ENCODE data around the gene CRMP1. TPM values are rescaled to one million over a fixed set of nuclear protein-coding genes. Genes with fewer than 3 reads are reported as not detected.

CRMP1 gene
- total and polyA plus RNA-seq, 9 donors, result 6.9 to 34.9 (median 24.0) TPM

DNA sequence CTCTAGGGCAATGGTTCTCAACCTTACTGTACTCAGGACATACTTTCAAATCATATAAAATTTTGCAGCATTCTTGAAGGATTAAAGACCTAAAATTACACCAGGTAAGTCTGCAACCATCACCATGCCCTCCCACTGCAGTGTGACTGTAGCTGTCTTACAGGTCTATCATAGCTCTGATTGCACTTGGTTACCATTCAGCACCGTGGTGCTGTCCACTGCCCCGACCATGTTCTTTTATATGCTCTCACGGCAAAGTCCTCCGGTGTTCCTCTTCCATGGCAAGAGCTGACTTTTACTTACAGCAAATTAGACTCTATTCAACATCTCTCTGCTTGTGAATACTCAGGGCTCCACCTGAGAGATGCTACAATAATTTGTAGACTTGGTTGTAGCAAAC, 11.5 kb downstream of the CRMP1 start:
- Histone ChIP-seq H3K36me3 (ENCODE audit: control insufficient read depth, insufficient read depth, low read length) (no peaks in the 10 kb centered on the region), H3K9me3 (replicated peaks; ENCODE audit: control insufficient read depth, low read depth, low read length) (no peaks in the 10 kb centered on the region), H3K27ac (ENCODE audit: low read length) (no peak overlapping the region), H3K4me1 (ENCODE audit: control insufficient read depth, insufficient read depth, low read length) (no peaks in the 10 kb centered on the region), H3K4me3 (ENCODE audit: low read length) (no peak overlapping the region), H3K27me3 (ENCODE audit: control insufficient read depth, insufficient read depth, low read length) (peaks cover 4% of the 10 kb centered on the region)
- 14% methylated on average over 1 of the region's 4 CpGs for WGBS (ENCODE audit: insufficient coverage)
- no peak for DNase-seq

DNA sequence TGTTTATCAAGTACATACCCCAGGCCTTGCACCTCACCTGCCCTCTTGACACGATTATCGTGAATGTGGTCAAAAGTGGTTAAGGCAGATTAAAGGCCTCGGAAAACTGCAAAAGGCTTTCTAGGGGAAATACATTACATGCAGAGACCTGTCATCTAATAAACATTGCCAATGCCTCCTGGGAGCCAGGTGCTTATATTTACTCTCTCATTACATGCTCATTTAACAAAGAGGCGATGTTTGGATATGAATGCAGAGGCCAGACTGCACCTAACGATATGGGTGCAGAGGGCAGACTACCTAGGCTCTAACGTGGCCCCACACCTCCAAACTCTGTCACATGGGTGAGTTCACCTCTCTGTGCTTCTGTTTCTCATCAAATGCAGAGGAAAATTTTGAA, 14.5 kb downstream of the CRMP1 start:
- DNase-seq, result no peak
- H3K27me3 ChIP-seq (ENCODE audit: control insufficient read depth, insufficient read depth, low read length), result no peaks in the 10 kb centered on the region
- H3K27ac ChIP-seq (ENCODE audit: low read length), result no peak overlapping the region
- H3K9me3 ChIP-seq (replicated peaks; ENCODE audit: control insufficient read depth, low read depth, low read length), result no peaks in the 10 kb centered on the region
- H3K36me3 ChIP-seq (ENCODE audit: control insufficient read depth, insufficient read depth, low read length), result no peaks in the 10 kb centered on the region
- WGBS (ENCODE audit: insufficient coverage), result no CpG with 5 or more reads among the region's 6 CpGs
- H3K4me3 ChIP-seq (ENCODE audit: low read length), result no peak overlapping the region
- no peaks in the 10 kb centered on the region for H3K4me1 ChIP-seq (ENCODE audit: control insufficient read depth, insufficient read depth, low read length)

GRCh38 chr4:5877392-5877791, 15.5 kb downstream of the CRMP1 start:
- Histone ChIP-seq H3K9me3 (replicated peaks; ENCODE audit: control insufficient read depth, low read depth, low read length) (no peaks in the 10 kb centered on the region), H3K4me1 (ENCODE audit: control insufficient read depth, insufficient read depth, low read length) (no peaks in the 10 kb centered on the region), H3K27me3 (ENCODE audit: control insufficient read depth, insufficient read depth, low read length) (no peaks in the 10 kb centered on the region), H3K4me3 (ENCODE audit: low read length) (no peak overlapping the region), H3K36me3 (ENCODE audit: control insufficient read depth, insufficient read depth, low read length) (no peaks in the 10 kb centered on the region), H3K27ac (ENCODE audit: low read length) (no peak overlapping the region)
- WGBS (ENCODE audit: insufficient coverage), result 60% methylated on average over 7 of the region's 9 CpGs
- no peak for DNase-seq

GRCh38 chr4:5874811-5875449, 18.0 kb downstream of the CRMP1 start:
- no peak overlapping the region for H3K4me3 ChIP-seq (ENCODE audit: low read length)
- no peaks in the 10 kb centered on the region for H3K4me1 ChIP-seq (ENCODE audit: control insufficient read depth, insufficient read depth, low read length)
- no peaks in the 10 kb centered on the region for H3K27me3 ChIP-seq (ENCODE audit: control insufficient read depth, insufficient read depth, low read length)
- 16% methylated on average over 4 of the region's 6 CpGs for WGBS (ENCODE audit: insufficient coverage)
- H3K9me3 ChIP-seq (replicated peaks; ENCODE audit: control insufficient read depth, low read depth, low read length), result no peaks in the 10 kb centered on the region
- no peaks in the 10 kb centered on the region for H3K36me3 ChIP-seq (ENCODE audit: control insufficient read depth, insufficient read depth, low read length)
- H3K27ac ChIP-seq (ENCODE audit: low read length), result no peak overlapping the region
- DNase-seq, result peak; percentile 77

- DNase-seq, result no peak
- 65% methylated on average over 11 of the region's 13 CpGs for WGBS (ENCODE audit: insufficient coverage)
- H3K4me3 ChIP-seq (ENCODE audit: low read length), result no peak overlapping the region
- H3K4me1 ChIP-seq (ENCODE audit: control insufficient read depth, insufficient read depth, low read length), result no peaks in the 10 kb centered on the region
- H3K9me3 ChIP-seq (replicated peaks; ENCODE audit: control insufficient read depth, low read depth, low read length), result no peaks in the 10 kb centered on the region
- no peak overlapping the region for H3K27ac ChIP-seq (ENCODE audit: low read length)
- H3K27me3 ChIP-seq (ENCODE audit: control insufficient read depth, insufficient read depth, low read length), result no peaks in the 10 kb centered on the region
- no peaks in the 10 kb centered on the region for H3K36me3 ChIP-seq (ENCODE audit: control insufficient read depth, insufficient read depth, low read length)
These were observed 22.2 kb downstream of the CRMP1 start for GRCh38 chr4:5870701-5871100.

- H3K4me3 ChIP-seq (ENCODE audit: low read length), result no peak overlapping the region
- no peaks in the 10 kb centered on the region for H3K27me3 ChIP-seq (ENCODE audit: control insufficient read depth, insufficient read depth, low read length)
- H3K9me3 ChIP-seq (replicated peaks; ENCODE audit: control insufficient read depth, low read depth, low read length), result no peaks in the 10 kb centered on the region
- H3K27ac ChIP-seq (ENCODE audit: low read length), result no peak overlapping the region
- no peaks in the 10 kb centered on the region for H3K36me3 ChIP-seq (ENCODE audit: control insufficient read depth, insufficient read depth, low read length)
- WGBS (ENCODE audit: insufficient coverage), result 84% methylated on average over 14 of the region's 14 CpGs
- H3K4me1 ChIP-seq (ENCODE audit: control insufficient read depth, insufficient read depth, low read length), result no peaks in the 10 kb centered on the region
- DNase-seq, result no peak
These were observed 22.8 kb downstream of the CRMP1 start for GRCh38 chr4:5869966-5870619.

GRCh38 chr4:5867866-5868265, 25.0 kb downstream of the CRMP1 start:
- Histone ChIP-seq H3K4me3 (ENCODE audit: low read length) (no peak overlapping the region), H3K27ac (ENCODE audit: low read length) (no peak overlapping the region), H3K4me1 (ENCODE audit: control insufficient read depth, insufficient read depth, low read length) (no peaks in the 10 kb centered on the region), H3K36me3 (ENCODE audit: control insufficient read depth, insufficient read depth, low read length) (no peaks in the 10 kb centered on the region), H3K9me3 (replicated peaks; ENCODE audit: control insufficient read depth, low read depth, low read length) (no peaks in the 10 kb centered on the region), H3K27me3 (ENCODE audit: control insufficient read depth, insufficient read depth, low read length) (no peaks in the 10 kb centered on the region)
- WGBS (ENCODE audit: insufficient coverage), result no CpG with 5 or more reads among the region's 3 CpGs
- DNase-seq, result no peak

- no peaks in the 10 kb centered on the region for H3K27me3 ChIP-seq (ENCODE audit: control insufficient read depth, insufficient read depth, low read length)
- DNase-seq, result no peak
- H3K4me1 ChIP-seq (ENCODE audit: control insufficient read depth, insufficient read depth, low read length), result no peaks in the 10 kb centered on the region
- no peaks in the 10 kb centered on the region for H3K36me3 ChIP-seq (ENCODE audit: control insufficient read depth, insufficient read depth, low read length)
- 68% methylated on average over 3 of the region's 10 CpGs for WGBS (ENCODE audit: insufficient coverage)
- no peaks in the 10 kb centered on the region for H3K9me3 ChIP-seq (replicated peaks; ENCODE audit: control insufficient read depth, low read depth, low read length)
- H3K4me3 ChIP-seq (ENCODE audit: low read length), result no peak overlapping the region
- H3K27ac ChIP-seq (ENCODE audit: low read length), result no peak overlapping the region
These were observed 25.8 kb downstream of the CRMP1 start for GRCh38 chr4:5866841-5867813.

GRCh38 chr4:5865896-5866599, 26.8 kb downstream of the CRMP1 start:
- 76% methylated on average over 4 of the region's 12 CpGs for WGBS (ENCODE audit: insufficient coverage)

More at GRCh38 chr4:5865896-5866599, 26.8 kb downstream of the CRMP1 start:
- DNase-seq, result no peak
- no peaks in the 10 kb centered on the region for H3K36me3 ChIP-seq (ENCODE audit: control insufficient read depth, insufficient read depth, low read length)
- H3K9me3 ChIP-seq (replicated peaks; ENCODE audit: control insufficient read depth, low read depth, low read length), result no peaks in the 10 kb centered on the region
- no peaks in the 10 kb centered on the region for H3K27me3 ChIP-seq (ENCODE audit: control insufficient read depth, insufficient read depth, low read length)
- H3K4me3 ChIP-seq (ENCODE audit: low read length), result no peak overlapping the region
- no peak overlapping the region for H3K27ac ChIP-seq (ENCODE audit: low read length)
- H3K4me1 ChIP-seq (ENCODE audit: control insufficient read depth, insufficient read depth, low read length), result no peaks in the 10 kb centered on the region
